Right lobe of liver (tissue), 4 donors: ENCODE results near the gene PCSK6.

Experiments used
- CTCF ChIP-seq, 4 donors: fragments of 200-600 bp in 3 of 4; fragments of 450-650 bp in 1 of 4; IDR thresholded peaks; one replicate each; pipeline versions ENCODE4 v1.5.1 to v1.8.0; 2016 to 2022; ENCODE audit warnings: antibody characterized with exemption in 4 of 4, mild to moderate bottlenecking in 2 of 4
- POLR2A ChIP-seq: fragments of 450-650 bp; IDR thresholded peaks from one replicate; pipeline ENCODE4 v1.6.1; 2017; ENCODE audit warnings: antibody characterized with exemption, mild to moderate bottlenecking
- donor health status: DM: no; HTN: no; CAD: no.
- donor health status: DM: no; HTN: no; CAD: no.
- donor health status: DM: no; HTN: yes; CAD: no.

- TF ChIP-seq CTCF (IDR thresholded peaks at IDR 0.05) (no peak), POLR2A (no peak)
These were observed 134.4 kb downstream of the PCSK6 start for GRCh38 chr15:101354891-101355623.
